ENCODE results near the gene TM9SF4.
"Not testable (repeated sequence)": the region's sequence is repeated elsewhere in the genome, so short reads cannot be mapped to it uniquely, and the experiment has no call there.

Gene TM9SF4

GRCh38 chr20:32165836-32166545 lies 56.5 kb downstream of the TM9SF4 start:
- Histone ChIP-seq H3K9ac (ENCODE audit: low read length) (no peak overlapping the region), H3K4me3 (ENCODE audit: low read length) (no peak overlapping the region), H3K27me3 (ENCODE audit: control insufficient read depth, insufficient read depth, low read length) (no peaks in the 10 kb centered on the region), H3K4me1 (ENCODE audit: control insufficient read depth, insufficient read depth, low read length) (no peaks in the 10 kb centered on the region), H3K9me3 (ENCODE audit: control insufficient read depth, low read length) (no peaks in the 10 kb centered on the region), H3K36me3 (ENCODE audit: control insufficient read depth, insufficient read depth, low read length) (peaks cover 7% of the 10 kb centered on the region)

DNA sequence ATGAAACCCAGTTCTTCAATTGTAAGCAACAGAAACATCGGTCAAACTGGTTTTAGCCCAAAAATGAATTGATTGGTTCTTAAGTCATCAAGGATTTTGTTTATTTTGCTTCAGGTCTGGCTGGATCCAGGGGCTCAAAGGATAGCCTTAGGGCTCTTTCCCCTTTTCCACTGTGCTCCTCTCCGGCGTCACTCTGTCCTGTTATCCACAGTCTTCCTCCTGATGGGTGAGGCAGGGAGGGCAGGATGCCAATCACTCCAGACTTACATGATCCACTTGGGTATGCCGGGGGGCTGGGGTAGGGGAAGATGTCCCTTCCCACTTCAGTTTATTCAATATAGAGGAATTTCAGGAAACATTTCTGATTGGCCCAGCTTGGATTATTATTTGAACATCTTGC lies 58.0 kb downstream of the TM9SF4 start:
- Histone ChIP-seq H3K9ac (ENCODE audit: low read length) (no peak overlapping the region), H3K27me3 (ENCODE audit: control insufficient read depth, insufficient read depth, low read length) (no peaks in the 10 kb centered on the region), H3K9me3 (ENCODE audit: control insufficient read depth, low read length) (no peaks in the 10 kb centered on the region), H3K36me3 (ENCODE audit: control insufficient read depth, insufficient read depth, low read length) (peaks cover 5% of the 10 kb centered on the region), H3K4me3 (ENCODE audit: low read length) (no peak overlapping the region), H3K4me1 (ENCODE audit: control insufficient read depth, insufficient read depth, low read length) (no peaks in the 10 kb centered on the region)

DNA sequence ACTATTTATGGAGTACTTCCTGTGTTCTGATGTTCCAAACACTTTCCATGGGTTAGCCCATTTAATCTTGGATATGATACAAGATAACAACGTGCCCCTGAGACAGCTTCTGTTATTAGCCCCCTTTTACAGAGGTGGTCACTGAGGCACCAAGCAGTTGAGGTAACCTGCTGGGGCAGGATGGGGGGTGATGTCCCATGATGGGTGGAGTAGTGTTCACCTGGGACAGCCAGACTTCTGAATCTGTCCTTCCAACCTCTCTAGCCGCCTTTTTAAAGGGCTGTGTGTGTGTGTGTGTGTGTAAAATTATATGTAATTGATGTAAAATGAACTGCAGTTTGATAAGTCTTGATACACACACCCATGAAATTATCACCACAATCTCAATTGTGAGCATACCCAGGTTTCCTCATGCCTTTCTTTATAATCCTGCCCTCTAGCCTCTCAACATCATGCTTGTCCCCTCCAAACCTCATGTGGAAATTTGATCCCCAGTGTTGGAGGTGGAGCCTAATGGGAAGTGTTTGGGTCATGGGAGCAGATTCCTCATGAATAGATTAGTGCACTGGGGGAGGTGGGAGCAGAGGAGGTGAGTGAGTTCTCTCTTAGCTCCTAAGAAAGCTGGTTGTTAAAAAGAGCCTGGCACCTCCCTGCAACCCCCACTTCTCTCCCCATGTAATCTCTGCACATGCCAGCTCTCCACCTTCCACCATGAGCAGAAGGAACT lies 58.8 kb downstream of the TM9SF4 start:
- Histone ChIP-seq H3K36me3 (ENCODE audit: control insufficient read depth, insufficient read depth, low read length) (peaks cover 3% of the 10 kb centered on the region), H3K4me1 (ENCODE audit: control insufficient read depth, insufficient read depth, low read length) (no peaks in the 10 kb centered on the region), H3K9me3 (ENCODE audit: control insufficient read depth, low read length) (no peaks in the 10 kb centered on the region), H3K27me3 (ENCODE audit: control insufficient read depth, insufficient read depth, low read length) (no peaks in the 10 kb centered on the region), H3K4me3 (ENCODE audit: low read length) (no peak overlapping the region), H3K9ac (ENCODE audit: low read length) (no peak overlapping the region)

DNA sequence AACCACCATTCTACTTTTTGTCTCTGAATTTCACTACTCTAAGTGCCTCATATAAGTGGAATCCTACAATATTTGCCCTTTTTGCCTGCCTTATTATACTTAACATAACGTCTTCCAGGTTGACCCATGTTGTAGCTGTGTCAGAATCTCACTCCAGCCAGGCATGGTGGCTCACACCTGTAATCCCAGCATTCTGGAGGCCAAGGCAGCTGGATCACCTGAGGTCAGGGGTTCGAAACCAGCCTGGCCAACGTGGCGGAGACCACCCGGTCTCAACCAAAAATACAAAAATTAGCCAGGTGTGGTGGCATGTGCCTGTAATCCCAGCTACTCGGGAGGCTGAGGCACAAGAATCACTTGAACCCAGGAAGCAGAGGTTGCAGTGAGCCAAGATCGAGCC lies 68.2 kb downstream of the TM9SF4 start:
- H3K4me3 ChIP-seq (ENCODE audit: low read length); H3K4me1 ChIP-seq (ENCODE audit: control insufficient read depth, insufficient read depth, low read length); H3K9ac ChIP-seq (ENCODE audit: low read length); H3K36me3 ChIP-seq (ENCODE audit: control insufficient read depth, insufficient read depth, low read length); H3K9me3 ChIP-seq (ENCODE audit: control insufficient read depth, low read length); H3K27me3 ChIP-seq (ENCODE audit: control insufficient read depth, insufficient read depth, low read length): not testable (repeated sequence)

DNA sequence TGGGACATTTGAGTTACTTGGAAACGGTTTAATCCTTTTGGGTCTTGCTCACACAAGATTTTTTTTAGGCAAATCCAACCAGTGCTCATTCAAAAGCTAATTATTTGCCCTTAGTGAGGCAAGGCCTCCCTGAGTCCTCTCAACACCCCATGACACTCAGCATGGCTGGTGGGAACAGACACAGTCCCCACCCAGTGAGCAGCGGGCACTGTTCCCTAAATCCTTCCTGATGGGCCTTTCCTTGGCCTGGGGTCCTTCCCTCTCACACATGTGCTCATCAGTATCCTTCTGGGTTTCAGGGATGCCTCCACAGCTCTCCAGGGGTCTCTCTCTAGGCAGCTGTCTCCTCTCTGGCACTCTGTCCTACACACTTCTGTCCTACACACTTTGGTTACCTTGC lies 70.0 kb downstream of the TM9SF4 start:
- no peak overlapping the region for H3K9ac ChIP-seq (ENCODE audit: low read length)
- no peaks in the 10 kb centered on the region for H3K4me1 ChIP-seq (ENCODE audit: control insufficient read depth, insufficient read depth, low read length)
- H3K4me3 ChIP-seq (ENCODE audit: low read length): no peak overlapping the region
- H3K27me3 ChIP-seq (ENCODE audit: control insufficient read depth, insufficient read depth, low read length): no peaks in the 10 kb centered on the region
- H3K36me3 ChIP-seq (ENCODE audit: control insufficient read depth, insufficient read depth, low read length): no peaks in the 10 kb centered on the region
- H3K9me3 ChIP-seq (ENCODE audit: control insufficient read depth, low read length): no peaks in the 10 kb centered on the region

DNA sequence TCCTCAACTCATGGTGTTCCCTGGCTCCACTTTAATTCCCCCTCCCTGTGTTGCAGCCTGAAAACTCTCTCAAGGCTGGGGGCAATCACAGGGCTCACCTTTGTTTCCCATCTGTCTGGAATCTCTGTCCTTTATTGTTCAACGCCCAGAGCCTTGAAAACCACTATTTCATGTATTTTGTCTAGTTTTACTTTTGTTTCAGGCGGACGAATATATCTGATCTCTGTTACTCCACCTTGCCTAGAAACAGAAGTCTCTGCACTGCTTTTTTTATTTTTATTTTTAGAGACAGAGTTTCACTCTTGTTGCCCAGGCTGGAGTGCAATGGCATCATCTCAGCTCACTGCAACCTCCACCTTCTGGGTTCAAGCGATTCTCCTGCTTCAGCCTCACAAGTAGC lies 70.4 kb downstream of the TM9SF4 start:
- H3K4me1 ChIP-seq (ENCODE audit: control insufficient read depth, insufficient read depth, low read length): no peaks in the 10 kb centered on the region
- H3K36me3 ChIP-seq (ENCODE audit: control insufficient read depth, insufficient read depth, low read length): no peaks in the 10 kb centered on the region
- H3K27me3 ChIP-seq (ENCODE audit: control insufficient read depth, insufficient read depth, low read length): no peaks in the 10 kb centered on the region
- H3K9ac ChIP-seq (ENCODE audit: low read length): no peak overlapping the region
- H3K4me3 ChIP-seq (ENCODE audit: low read length): no peak overlapping the region
- no peaks in the 10 kb centered on the region for H3K9me3 ChIP-seq (ENCODE audit: control insufficient read depth, low read length)

GRCh38 chr20:32181606-32182005 lies 72.1 kb downstream of the TM9SF4 start:
- H3K27me3 ChIP-seq (ENCODE audit: control insufficient read depth, insufficient read depth, low read length): no peaks in the 10 kb centered on the region
- no peak overlapping the region for H3K9ac ChIP-seq (ENCODE audit: low read length)
- H3K4me3 ChIP-seq (ENCODE audit: low read length): no peak overlapping the region
- H3K9me3 ChIP-seq (ENCODE audit: control insufficient read depth, low read length): no peaks in the 10 kb centered on the region
- no peaks in the 10 kb centered on the region for H3K36me3 ChIP-seq (ENCODE audit: control insufficient read depth, insufficient read depth, low read length)
- no peaks in the 10 kb centered on the region for H3K4me1 ChIP-seq (ENCODE audit: control insufficient read depth, insufficient read depth, low read length)

DNA sequence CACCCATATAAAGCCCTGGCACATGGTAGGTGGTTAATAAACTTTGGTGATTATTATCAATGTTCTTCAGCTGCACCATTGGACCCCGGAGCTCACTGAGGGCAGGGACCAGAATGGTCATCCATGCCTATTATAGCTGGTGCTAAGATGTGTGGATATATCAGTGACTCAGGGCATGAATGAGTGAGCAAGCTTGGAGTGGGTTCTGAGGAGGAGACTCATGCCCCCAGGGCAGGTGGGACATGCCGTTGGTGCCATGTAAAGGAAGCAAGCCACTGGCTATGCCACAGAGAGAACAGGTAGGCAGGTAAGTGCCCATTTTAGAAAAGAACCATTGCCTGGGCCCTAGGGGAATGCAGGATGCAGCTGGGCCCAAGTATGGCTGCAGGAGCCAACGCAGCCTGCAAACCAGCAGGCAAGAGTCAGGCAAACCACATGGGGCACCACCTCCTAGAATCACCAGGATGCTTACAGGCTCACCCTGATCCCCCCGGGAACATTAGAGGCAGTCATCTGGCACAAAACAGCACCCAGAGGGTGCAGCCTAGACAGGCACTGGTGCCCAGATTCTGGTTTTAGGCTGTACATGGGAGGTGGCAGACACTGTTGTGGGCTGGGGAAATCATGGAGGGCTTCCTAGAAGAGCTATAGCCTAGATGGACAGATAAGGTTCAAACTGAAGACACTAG lies 74.6 kb downstream of the TM9SF4 start:
- Histone ChIP-seq H3K9me3 (ENCODE audit: control insufficient read depth, low read length) (no peaks in the 10 kb centered on the region), H3K4me3 (ENCODE audit: low read length) (no peak overlapping the region), H3K27me3 (ENCODE audit: control insufficient read depth, insufficient read depth, low read length) (no peaks in the 10 kb centered on the region), H3K9ac (ENCODE audit: low read length) (no peak overlapping the region), H3K4me1 (ENCODE audit: control insufficient read depth, insufficient read depth, low read length) (peaks cover 8% of the 10 kb centered on the region), H3K36me3 (ENCODE audit: control insufficient read depth, insufficient read depth, low read length) (no peaks in the 10 kb centered on the region)

DNA sequence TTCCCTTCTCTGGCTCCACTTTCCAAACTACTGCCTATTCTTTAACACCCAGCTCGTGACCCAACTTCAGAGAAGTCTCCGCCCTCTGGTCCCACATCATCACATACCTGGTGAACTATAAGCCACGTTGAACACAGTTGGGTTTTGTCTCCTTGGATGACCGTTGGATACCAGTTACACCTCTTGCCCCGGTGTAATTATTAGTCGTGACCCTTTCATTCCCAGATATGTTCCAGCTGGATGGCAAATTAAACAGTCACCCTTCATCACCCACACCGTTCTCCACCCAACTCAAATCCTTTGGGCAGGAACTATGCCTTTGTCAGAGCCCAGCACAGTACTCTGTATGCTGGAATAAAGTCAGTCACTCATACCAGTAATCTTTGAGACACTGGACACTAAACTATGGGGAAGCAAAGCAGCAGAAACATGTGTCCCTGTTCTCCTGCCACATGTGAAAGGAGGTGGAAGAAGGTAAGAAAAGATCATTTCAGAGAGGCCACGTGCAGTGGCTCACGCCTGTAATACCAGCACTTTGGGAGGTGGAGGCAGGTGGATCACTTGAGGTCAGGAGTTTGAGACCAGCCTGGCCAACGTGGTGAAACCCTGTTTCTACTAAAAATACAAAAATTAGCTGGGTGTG lies 75.6 kb downstream of the TM9SF4 start:
- Histone ChIP-seq H3K4me1 (ENCODE audit: control insufficient read depth, insufficient read depth, low read length) (peaks cover 15% of the 10 kb centered on the region), H3K36me3 (ENCODE audit: control insufficient read depth, insufficient read depth, low read length) (no peaks in the 10 kb centered on the region), H3K4me3 (ENCODE audit: low read length) (no peak overlapping the region), H3K9ac (ENCODE audit: low read length) (no peak overlapping the region), H3K27me3 (ENCODE audit: control insufficient read depth, insufficient read depth, low read length) (no peaks in the 10 kb centered on the region), H3K9me3 (ENCODE audit: control insufficient read depth, low read length) (no peaks in the 10 kb centered on the region)

- Histone ChIP-seq H3K4me1 (ENCODE audit: control insufficient read depth, insufficient read depth, low read length) (peaks cover 15% of the 10 kb centered on the region), H3K9ac (ENCODE audit: low read length) (no peak overlapping the region), H3K9me3 (ENCODE audit: control insufficient read depth, low read length) (no peaks in the 10 kb centered on the region), H3K4me3 (ENCODE audit: low read length) (no peak overlapping the region), H3K36me3 (ENCODE audit: control insufficient read depth, insufficient read depth, low read length) (no peaks in the 10 kb centered on the region), H3K27me3 (ENCODE audit: control insufficient read depth, insufficient read depth, low read length) (no peaks in the 10 kb centered on the region)
Observed at GRCh38 chr20:32186506-32186905, 77.0 kb downstream of the TM9SF4 start.

DNA sequence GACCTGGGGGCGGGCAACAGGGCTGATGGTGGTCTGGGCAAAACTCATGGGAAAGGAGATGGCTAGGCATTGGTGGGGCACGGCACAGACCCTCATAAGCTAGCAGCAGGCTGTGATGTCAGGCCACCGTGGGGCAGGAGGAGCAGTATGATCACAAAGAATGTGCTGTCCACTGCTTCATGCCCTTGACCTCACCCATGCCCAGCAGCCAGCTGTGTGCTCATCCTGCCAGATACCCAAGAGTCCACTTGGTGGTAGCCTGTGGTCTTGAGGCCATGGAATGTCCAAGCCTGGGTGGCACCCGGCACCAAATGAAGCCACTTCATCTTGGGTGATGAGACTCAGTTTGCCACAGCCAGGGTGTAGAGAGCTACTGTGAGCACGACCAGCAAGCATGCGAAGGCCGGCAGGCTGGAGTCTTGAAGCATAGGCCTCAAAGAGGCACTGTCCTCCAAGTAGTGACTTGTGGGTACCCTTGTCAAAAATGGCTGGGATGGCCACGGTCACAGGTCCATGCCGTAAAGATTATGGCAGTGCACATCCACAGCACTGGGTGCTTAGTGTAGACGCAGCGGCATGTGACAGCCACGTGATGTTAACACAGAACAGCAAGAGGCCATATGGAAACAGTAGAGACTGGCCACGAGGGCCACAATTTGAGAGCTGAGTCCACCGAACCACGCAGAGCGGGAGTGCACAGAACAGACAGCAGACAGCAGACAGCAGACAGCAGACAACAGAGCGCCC lies 79.0 kb downstream of the TM9SF4 start:
- no peak overlapping the region for H3K4me3 ChIP-seq (ENCODE audit: low read length)
- H3K36me3 ChIP-seq (ENCODE audit: control insufficient read depth, insufficient read depth, low read length): no peaks in the 10 kb centered on the region
- peaks cover 15% of the 10 kb centered on the region for H3K4me1 ChIP-seq (ENCODE audit: control insufficient read depth, insufficient read depth, low read length)
- H3K9ac ChIP-seq (ENCODE audit: low read length): no peak overlapping the region
- H3K9me3 ChIP-seq (ENCODE audit: control insufficient read depth, low read length): no peaks in the 10 kb centered on the region
- no peaks in the 10 kb centered on the region for H3K27me3 ChIP-seq (ENCODE audit: control insufficient read depth, insufficient read depth, low read length)

All from mucosa of stomach (tissue), 1 donor.